HFF-Myc (cell line): ENCODE results near the gene PALM.

ENCODE experiments used
- DNase-seq: peaks from one replicate; pipeline ENCODE4 v3.0.0-alpha.2; 2011; ENCODE audit warnings: low read depth; ENCODE audit errors: extremely low read depth
- H3K4me3 ChIP-seq: replicated peaks from 2 replicates; pipeline ENCODE4 v1.5.1; 2011; ENCODE audit warnings: low read depth, mild to moderate bottlenecking, control low read depth, low read length
- TF ChIP-seq, protein P1 (sequence below): IDR thresholded peaks from 2 replicates; pipeline ENCODE4 v1.5.1; 2012; ENCODE audit warnings: mild to moderate bottlenecking, low read depth, low read length, control low read depth; ENCODE audit errors: missing control alignments

PALM gene

DNA sequence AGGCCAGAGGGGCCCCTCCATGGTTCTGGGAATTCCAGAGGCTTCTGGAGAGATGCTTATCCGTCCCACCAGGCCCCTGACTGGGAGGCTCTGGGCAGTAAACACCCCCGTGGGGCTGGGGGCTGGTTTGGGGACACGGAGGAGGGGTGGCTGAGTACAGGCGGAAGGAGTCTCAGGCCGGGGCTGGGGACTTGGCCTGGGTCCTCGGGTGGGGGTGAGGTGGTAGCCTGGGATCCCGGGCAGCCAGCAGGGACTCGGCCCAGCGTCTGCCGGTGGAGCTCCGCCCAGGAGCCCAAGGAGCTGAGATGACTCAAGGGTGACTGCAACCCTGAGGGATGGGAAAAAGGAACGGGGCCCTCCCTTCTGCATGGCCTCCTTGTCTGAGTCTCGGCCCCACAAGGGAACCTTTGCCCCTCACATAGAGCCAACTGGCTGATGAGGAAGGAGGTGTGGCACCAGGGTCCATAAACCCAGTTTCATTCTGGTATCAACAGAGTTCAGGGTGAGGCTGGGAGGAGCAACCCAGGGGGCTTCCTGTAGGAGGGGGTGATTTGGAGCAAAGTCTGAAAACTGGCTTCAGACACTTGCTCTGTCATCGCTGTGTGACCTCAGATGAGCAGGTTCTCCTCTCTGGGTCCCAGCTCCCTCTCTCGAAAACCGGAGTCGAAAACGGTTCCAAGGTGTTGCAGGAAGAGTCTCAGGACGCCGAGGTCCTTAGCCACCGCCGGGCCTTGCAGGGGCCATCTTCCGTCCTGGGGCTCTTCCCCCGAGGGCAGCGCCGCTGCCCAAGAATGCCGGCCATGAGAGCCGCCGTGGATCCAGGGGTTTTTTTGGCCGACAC lies 43.0 kb downstream of the PALM start:
- H3K4me3 ChIP-seq, result no peak overlapping the region
- no peak for DNase-seq
- TF ChIP-seq, protein P1, sequence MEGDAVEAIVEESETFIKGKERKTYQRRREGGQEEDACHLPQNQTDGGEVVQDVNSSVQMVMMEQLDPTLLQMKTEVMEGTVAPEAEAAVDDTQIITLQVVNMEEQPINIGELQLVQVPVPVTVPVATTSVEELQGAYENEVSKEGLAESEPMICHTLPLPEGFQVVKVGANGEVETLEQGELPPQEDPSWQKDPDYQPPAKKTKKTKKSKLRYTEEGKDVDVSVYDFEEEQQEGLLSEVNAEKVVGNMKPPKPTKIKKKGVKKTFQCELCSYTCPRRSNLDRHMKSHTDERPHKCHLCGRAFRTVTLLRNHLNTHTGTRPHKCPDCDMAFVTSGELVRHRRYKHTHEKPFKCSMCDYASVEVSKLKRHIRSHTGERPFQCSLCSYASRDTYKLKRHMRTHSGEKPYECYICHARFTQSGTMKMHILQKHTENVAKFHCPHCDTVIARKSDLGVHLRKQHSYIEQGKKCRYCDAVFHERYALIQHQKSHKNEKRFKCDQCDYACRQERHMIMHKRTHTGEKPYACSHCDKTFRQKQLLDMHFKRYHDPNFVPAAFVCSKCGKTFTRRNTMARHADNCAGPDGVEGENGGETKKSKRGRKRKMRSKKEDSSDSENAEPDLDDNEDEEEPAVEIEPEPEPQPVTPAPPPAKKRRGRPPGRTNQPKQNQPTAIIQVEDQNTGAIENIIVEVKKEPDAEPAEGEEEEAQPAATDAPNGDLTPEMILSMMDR, result no peak

DNA sequence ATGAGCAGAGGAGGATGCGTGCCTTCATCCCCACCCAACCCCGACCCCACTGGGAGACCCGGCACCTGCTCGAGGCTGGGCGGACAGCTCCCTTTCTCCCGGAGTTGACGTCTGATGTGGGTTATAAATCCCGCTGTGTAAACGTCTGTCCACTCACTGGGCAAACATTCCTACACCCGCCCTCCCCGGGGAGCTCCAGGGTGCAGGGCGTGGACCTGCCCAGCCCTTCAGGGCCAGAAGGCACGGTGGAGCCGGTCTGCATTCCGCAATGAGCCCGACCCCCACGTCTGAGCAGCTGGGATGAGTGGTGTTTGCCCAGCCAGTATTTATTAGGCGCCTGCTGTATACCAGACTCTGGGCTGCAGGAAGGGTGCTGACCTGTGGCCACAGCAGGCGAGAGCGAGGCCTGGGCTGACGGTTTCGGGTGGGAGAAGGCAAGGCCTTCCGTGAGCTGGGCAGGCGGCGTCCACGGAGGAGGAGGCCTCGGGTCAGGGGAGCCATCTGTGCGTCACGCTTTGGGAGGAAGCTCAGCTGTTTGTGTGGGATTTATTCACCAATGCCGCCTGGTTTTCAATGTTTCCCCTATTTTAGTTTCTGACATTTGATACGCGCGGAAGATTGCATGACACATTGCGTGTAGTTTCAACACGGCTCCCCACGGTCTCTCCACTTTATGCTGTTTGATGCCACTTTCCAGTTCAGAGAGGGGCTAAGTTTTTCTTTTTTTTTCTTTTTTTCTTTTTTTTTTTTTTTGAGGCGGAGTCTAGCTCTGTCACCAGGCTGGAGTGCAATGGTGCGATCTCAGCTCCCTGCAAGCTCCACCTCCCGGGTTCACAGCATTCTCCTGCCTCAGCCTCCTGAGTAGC lies 44.1 kb downstream of the PALM start:
- TF ChIP-seq, protein P1, result no peak
- no peak overlapping the region for H3K4me3 ChIP-seq
- DNase-seq, result no peak

DNA sequence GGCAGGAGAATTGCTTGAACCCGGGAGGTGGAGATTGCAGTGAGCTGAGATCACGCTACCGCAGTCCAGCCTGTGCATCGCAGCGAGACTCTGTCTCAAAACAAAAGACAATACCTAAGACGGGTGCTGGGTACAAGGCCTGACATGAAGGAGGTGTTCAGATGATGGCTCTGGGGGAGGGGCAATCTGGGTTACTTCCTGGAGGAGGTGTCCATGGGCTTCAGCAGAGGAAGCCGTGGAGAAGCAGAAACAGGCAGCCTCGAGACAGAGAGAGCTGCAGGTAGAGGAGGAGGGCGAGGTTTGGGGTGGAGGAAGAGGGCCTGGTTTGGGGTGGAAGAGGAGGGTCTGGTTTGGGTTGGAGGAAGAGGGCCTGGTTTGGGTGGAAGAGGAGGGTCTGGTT lies 45.8 kb downstream of the PALM start:
- TF ChIP-seq, protein P1, result no peak
- DNase-seq, result no peak
- H3K4me3 ChIP-seq, result no peak overlapping the region

DNA sequence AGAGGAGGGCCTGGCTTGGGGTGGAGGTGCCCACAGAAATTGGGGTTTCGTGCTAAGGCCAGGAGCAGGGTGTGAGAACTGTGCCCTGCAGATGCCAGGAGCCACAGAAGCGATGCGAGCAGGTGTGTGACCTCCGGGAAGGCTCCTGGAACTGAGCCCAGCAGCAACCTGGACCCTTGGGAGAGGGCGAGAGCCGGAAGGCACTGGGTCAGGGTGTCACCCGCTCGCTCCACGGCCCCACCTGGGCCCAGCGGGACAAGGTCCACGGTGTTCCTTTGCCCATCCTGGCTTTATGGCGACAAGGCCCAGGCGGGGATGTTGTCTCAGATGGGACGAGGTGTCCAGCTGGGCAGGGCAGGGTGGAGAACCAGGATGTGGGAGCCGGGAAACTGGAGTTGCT lies 46.3 kb downstream of the PALM start:
- TF ChIP-seq, protein P1, result no peak
- no peak overlapping the region for H3K4me3 ChIP-seq
- DNase-seq, result no peak

DNA sequence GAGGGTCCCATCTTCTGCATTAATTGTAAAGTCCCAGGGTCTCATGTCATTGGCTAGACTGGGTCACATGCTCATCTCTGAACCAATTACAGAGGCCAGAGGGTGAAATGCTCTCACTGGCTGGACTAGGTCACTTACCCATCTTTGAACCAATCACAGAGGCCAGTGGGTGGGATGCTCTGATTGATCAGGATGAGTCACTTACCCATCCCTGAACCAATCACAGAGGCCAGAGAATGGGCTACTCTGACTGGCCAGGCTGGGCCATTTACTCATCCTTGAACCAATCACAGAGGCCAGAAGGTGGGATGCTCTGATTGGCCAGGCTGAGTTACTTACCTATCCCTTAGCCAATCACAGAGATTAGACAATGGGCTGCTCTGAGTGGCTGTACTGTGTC lies 47.5 kb downstream of the PALM start:
- TF ChIP-seq, protein P1, result no peak
- no peak for DNase-seq
- no peak overlapping the region for H3K4me3 ChIP-seq

DNA sequence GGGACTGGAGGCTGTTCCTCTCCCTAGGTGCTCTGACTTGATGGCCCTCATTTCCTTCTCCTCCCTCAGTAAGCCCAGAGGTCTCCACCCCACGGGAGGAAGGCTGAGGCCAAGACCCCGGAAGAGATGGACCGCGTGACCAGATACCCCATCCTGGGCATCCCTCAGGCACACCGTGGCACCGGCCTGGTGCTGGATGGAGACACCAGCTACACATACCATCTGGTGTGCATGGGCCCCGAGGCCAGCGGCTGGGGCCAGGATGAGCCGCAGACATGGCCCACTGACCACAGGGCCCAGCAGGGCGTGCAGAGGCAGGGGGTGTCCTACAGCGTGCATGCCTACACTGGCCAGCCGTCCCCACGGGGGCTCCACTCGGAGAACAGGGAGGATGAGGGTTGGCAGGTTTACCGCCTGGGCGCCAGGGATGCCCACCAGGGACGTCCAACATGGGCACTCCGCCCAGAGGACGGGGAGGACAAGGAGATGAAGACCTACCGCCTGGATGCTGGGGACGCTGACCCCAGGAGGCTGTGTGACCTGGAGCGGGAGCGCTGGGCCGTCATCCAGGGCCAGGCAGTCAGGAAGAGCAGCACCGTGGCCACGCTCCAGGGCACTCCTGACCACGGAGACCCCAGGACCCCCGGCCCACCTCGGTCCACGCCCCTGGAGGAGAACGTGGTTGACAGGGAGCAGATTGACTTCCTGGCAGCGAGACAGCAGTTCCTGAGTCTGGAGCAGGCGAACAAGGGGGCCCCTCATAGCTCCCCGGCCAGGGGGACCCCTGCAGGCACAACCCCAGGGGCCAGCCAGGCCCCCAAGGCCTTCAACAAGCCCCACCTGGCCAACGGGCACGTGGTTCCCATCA lies 48.3 kb downstream of the PALM start:
- no peak overlapping the region for H3K4me3 ChIP-seq
- TF ChIP-seq, protein P1, result no peak
- DNase-seq, result no peak
